Breast epithelium (tissue), 3 donors: Measurements from ENCODE around the gene SDK1.

Source experiments
- POLR2A ChIP-seq: fragments of 450-650 bp; IDR thresholded peaks from one replicate; pipeline ENCODE4 v1.6.1; 2016; ENCODE audit warnings: antibody characterized with exemption, mild to moderate bottlenecking, moderate library complexity
- POLR2AphosphoS5 ChIP-seq, 3 donors: sonication (generic); formaldehyde crosslinking; IDR thresholded peaks; one replicate each; pipeline ENCODE4 v1.6.1; 2017; ENCODE audit warnings: antibody characterized with exemption in 3 of 3
- TF ChIP-seq, protein P1 (sequence below), 3 donors: fragments of 450-650 bp; IDR thresholded peaks; one replicate each; pipeline ENCODE4 v1.5.1; 2016 to 2017; ENCODE audit warnings: antibody characterized with exemption in 3 of 3, mild to moderate bottlenecking in 3 of 3, moderate library complexity in 3 of 3

DNA sequence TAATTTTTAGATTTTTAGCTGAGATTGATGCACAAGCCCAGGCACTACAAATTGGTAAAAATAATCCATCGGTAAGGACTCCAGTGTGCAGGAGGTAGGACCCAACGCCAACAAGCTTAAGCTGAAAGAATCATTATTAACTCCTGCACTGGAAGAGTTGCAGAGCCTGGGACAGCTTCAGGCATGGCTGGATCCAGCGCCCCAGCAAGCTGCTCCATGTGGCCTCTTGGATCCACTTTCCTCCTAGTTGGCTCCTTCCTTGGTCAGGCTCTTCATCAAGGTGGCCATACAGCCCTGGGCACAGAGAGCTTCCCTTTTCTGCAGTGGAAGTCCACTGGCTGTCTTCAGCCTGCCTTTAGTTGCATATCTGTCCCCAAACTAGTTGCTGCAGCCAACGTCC is 883.6 kb downstream of the SDK1 start:
- TF ChIP-seq POLR2AphosphoS5 (IDR thresholded peaks at IDR 0.05): no peak
- TF ChIP-seq, protein P1, sequence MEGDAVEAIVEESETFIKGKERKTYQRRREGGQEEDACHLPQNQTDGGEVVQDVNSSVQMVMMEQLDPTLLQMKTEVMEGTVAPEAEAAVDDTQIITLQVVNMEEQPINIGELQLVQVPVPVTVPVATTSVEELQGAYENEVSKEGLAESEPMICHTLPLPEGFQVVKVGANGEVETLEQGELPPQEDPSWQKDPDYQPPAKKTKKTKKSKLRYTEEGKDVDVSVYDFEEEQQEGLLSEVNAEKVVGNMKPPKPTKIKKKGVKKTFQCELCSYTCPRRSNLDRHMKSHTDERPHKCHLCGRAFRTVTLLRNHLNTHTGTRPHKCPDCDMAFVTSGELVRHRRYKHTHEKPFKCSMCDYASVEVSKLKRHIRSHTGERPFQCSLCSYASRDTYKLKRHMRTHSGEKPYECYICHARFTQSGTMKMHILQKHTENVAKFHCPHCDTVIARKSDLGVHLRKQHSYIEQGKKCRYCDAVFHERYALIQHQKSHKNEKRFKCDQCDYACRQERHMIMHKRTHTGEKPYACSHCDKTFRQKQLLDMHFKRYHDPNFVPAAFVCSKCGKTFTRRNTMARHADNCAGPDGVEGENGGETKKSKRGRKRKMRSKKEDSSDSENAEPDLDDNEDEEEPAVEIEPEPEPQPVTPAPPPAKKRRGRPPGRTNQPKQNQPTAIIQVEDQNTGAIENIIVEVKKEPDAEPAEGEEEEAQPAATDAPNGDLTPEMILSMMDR (IDR thresholded peaks at IDR 0.05): no peak
- TF ChIP-seq POLR2A: no peak
